Peyer's patch (tissue), 4 donors: ENCODE measurements around the gene LCE1A.

Experiments used
- CTCF ChIP-seq, 6 experiments: fragments of 450-650 bp in 4 of 6; fragments of 200-600 bp in 2 of 6; sonication (generic) in 1 of 6; IDR thresholded peaks; one replicate each; pipeline ENCODE4 v1.5.1; 2017 to 2019; ENCODE audit warnings: antibody characterized with exemption in 6 of 6, mild to moderate bottlenecking in 3 of 6, moderate library complexity in 1 of 6
- POLR2A ChIP-seq, 2 donors: fragments of 450-650 bp; IDR thresholded peaks; one replicate each; pipeline ENCODE4 v1.5.1; 2017; ENCODE audit warnings: antibody characterized with exemption in 2 of 2, mild to moderate bottlenecking in 2 of 2, moderate library complexity in 2 of 2

GRCh38 chr1:152786077-152786476 is 41.2 kb upstream of the LCE1A start, which contains the start of gene LCE1E:
- TF ChIP-seq CTCF (IDR thresholded peaks at IDR 0.05) (no peak), POLR2A (IDR thresholded peaks at IDR 0.05) (no peak)
